Neural progenitor cell (in vitro differentiated cells): Measurements from ENCODE around the gene GNAT1. TPM values are rescaled to one million over a fixed set of nuclear protein-coding genes. Genes with fewer than 3 reads are reported as not detected.

Source experiments
- DNase-seq: peaks from one replicate; pipeline ENCODE4 v3.0.0-alpha.2; 2016; ENCODE audit warnings: low spot score
- H2AFZ ChIP-seq: fragments of 200-600 bp; sonication (generic); replicated peaks from 2 replicates; pipeline ENCODE4 v1.6.1; 2016; ENCODE audit warnings: antibody characterized with exemption
- H3F3A ChIP-seq: fragments of 200-600 bp; sonication (generic); 2 replicates; pipeline ENCODE4 v1.6.1; 2016; ENCODE audit warnings: antibody characterized with exemption, low read depth
- H3K27ac ChIP-seq: fragments of 200-600 bp; sonication (generic); 2 replicates; pipeline ENCODE4 v1.5.1; 2016; ENCODE audit warnings: mild to moderate bottlenecking
- H3K27me3 ChIP-seq: fragments of 200-600 bp; sonication (generic); 2 replicates; pipeline ENCODE4 v1.6.1; 2016; ENCODE audit warnings: mild to moderate bottlenecking, moderate library complexity
- H3K36me3 ChIP-seq: fragments of 200-600 bp; sonication (generic); 2 replicates; pipeline ENCODE4 v1.5.1; 2016
- H3K4me1 ChIP-seq: fragments of 200-600 bp; sonication (generic); 2 replicates; pipeline ENCODE4 v1.6.1; 2016; ENCODE audit warnings: mixed run types
- H3K4me2 ChIP-seq: fragments of 200-600 bp; sonication (generic); 2 replicates; pipeline ENCODE4 v1.6.1; 2016
- H3K4me3 ChIP-seq: fragments of 200-600 bp; sonication (generic); 2 replicates; pipeline ENCODE4 v1.5.1; 2016
- H3K79me2 ChIP-seq: fragments of 200-600 bp; sonication (generic); 2 replicates; pipeline ENCODE4 v1.6.1; 2016; ENCODE audit warnings: low read depth
- H3K9ac ChIP-seq: fragments of 200-600 bp; sonication (generic); 2 replicates; pipeline ENCODE4 v1.6.1; 2016
- H3K9me3 ChIP-seq: fragments of 200-600 bp; sonication (generic); 2 replicates; pipeline ENCODE4 v1.5.1; 2016; ENCODE audit warnings: low read depth
- H4K20me1 ChIP-seq: fragments of 200-600 bp; sonication (generic); 2 replicates; pipeline ENCODE4 v1.6.1; 2016; ENCODE audit warnings: low read depth
- H3K27ac Mint-ChIP-seq: 3 replicates; pipeline ENCODE4 v1.8.0; 2021; ENCODE audit warnings: mixed read lengths
- H3K27me3 Mint-ChIP-seq: 2 replicates; pipeline ENCODE4 v1.8.0; 2022; ENCODE audit warnings: low read depth, mild to moderate bottlenecking, inconsistent platforms, moderate library complexity, mixed read lengths; ENCODE audit not compliant: insufficient read depth
- H3K36me3 Mint-ChIP-seq: 3 replicates; pipeline ENCODE4 v1.8.0; 2021; ENCODE audit warnings: mixed read lengths
- H3K4me1 Mint-ChIP-seq: 3 replicates; pipeline ENCODE4 v1.8.0; 2021; ENCODE audit warnings: mixed read lengths
- H3K4me3 Mint-ChIP-seq: 3 replicates; pipeline ENCODE4 v1.8.0; 2021; ENCODE audit warnings: mild to moderate bottlenecking, moderate library complexity, mixed read lengths
- H3K9me3 Mint-ChIP-seq: 3 replicates; pipeline ENCODE4 v1.8.0; 2020; ENCODE audit warnings: mixed read lengths
- EZH2 ChIP-seq: fragments of 200-600 bp; sonication (generic); IDR thresholded peaks from 2 replicates; pipeline ENCODE4 v1.6.1; 2017; ENCODE audit warnings: antibody characterized with exemption, mild to moderate bottlenecking, moderate library complexity
- EZH2phosphoT487 ChIP-seq: fragments of 200-600 bp; sonication (generic); IDR thresholded peaks from 2 replicates; pipeline ENCODE4 v1.6.1; 2017; ENCODE audit warnings: antibody characterized with exemption
- total RNA-seq: library from RNA; depleted of rRNA; stranded (reverse); fragments of >200 nt; gene quantifications from 2 replicates; pipeline ENCODE4 v1.2.3, GENCODE V29; 2015; ENCODE audit warnings: low replicate concordance
- TF ChIP-seq, protein P1 (sequence below): fragments of 200-600 bp; sonication (generic); IDR thresholded peaks from 2 replicates; pipeline ENCODE4 v1.5.1; 2017; ENCODE audit warnings: antibody characterized with exemption, mild to moderate bottlenecking

Gene GNAT1
- total RNA-seq, 1 donor from 2014 or later = not detected

DNA sequence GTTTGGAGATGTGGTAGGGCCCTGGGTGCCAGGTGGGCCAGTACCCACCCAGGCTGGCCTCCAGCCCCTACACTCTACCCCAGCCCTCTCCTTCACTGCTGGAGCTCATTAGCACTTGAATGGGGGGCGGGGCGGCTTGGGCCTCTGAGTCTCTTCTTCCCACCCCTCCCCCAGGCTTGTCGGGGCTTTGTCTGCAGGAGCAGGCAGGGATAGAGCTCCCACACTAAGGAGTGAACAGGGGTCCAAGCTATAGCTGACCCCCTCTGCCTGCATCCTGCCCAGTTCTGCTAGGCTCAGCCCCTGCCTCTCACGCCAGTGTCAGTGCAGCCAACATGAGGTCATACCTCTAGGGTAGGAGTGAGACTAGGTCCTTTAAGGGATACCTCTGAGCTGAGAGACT lies 49.8 kb downstream of the GNAT1 start:
- peaks cover 80% of the 10 kb centered on the region for H4K20me1 ChIP-seq
- H3K4me1 ChIP-seq = peaks cover 68% of the 10 kb centered on the region
- H3K9me3 Mint-ChIP-seq = no peaks in the 10 kb centered on the region
- H3K27ac Mint-ChIP-seq = peak overlapping the region; percentile 100
- H3K4me3 Mint-ChIP-seq = peak overlapping the region; percentile 83
- H3F3A ChIP-seq = peaks cover 57% of the 10 kb centered on the region
- H3K9ac ChIP-seq = peak overlapping the region; percentile 61
- DNase-seq = peak; percentile 97
- H3K27me3 ChIP-seq = no peaks in the 10 kb centered on the region
- H3K9me3 ChIP-seq = no peaks in the 10 kb centered on the region
- H3K4me2 ChIP-seq = peak overlapping the region; percentile 83
- H3K36me3 ChIP-seq = no peaks in the 10 kb centered on the region
- H2AFZ ChIP-seq = no peak overlapping the region
- H3K36me3 Mint-ChIP-seq = peaks cover 10% of the 10 kb centered on the region
- peaks cover 77% of the 10 kb centered on the region for H3K4me1 Mint-ChIP-seq
- no peak for TF ChIP-seq EZH2
- no peak for TF ChIP-seq EZH2phosphoT487
- TF ChIP-seq, protein P1, sequence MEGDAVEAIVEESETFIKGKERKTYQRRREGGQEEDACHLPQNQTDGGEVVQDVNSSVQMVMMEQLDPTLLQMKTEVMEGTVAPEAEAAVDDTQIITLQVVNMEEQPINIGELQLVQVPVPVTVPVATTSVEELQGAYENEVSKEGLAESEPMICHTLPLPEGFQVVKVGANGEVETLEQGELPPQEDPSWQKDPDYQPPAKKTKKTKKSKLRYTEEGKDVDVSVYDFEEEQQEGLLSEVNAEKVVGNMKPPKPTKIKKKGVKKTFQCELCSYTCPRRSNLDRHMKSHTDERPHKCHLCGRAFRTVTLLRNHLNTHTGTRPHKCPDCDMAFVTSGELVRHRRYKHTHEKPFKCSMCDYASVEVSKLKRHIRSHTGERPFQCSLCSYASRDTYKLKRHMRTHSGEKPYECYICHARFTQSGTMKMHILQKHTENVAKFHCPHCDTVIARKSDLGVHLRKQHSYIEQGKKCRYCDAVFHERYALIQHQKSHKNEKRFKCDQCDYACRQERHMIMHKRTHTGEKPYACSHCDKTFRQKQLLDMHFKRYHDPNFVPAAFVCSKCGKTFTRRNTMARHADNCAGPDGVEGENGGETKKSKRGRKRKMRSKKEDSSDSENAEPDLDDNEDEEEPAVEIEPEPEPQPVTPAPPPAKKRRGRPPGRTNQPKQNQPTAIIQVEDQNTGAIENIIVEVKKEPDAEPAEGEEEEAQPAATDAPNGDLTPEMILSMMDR = no peak
- peak overlapping the region; percentile 99 for H3K27ac ChIP-seq
- peak overlapping the region; percentile 41 for H3K4me3 ChIP-seq
- H3K79me2 ChIP-seq = peaks cover 100% of the 10 kb centered on the region
- H3K27me3 Mint-ChIP-seq = peaks cover 18% of the 10 kb centered on the region

DNA sequence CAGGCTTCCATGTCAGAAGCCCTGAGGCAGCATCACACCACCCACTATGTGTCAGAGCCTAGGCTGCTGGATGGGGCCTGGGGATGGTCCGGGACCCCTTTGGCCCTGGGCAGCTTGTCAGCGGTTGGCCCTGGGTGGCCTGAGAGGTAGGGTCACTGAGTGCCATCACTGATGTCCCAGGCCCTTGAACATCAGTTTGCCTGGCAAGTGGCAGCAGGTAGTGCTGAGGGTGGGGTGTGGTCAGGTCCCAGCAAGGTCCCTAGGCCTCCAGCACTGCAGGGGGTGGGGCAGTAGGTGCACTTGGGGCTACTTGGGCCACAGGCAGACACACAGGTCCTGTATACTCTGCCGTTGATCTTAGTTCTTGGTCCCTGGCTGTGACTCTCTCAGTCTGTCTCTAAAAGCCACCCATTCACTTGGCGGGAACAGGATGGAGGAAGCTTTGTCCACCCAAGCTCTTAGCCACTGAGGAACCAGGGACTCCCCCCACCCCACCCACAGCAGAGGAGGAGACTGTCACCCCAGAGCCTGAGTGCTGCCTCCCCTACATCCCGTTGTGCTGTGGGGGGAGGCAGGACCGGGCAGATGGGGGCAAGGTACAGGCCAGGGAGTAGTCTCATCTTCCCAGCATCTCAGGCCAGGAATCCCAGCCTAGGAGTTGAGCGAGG lies 50.4 kb downstream of the GNAT1 start:
- no peak overlapping the region for H2AFZ ChIP-seq
- no peaks in the 10 kb centered on the region for H3K9me3 Mint-ChIP-seq
- TF ChIP-seq EZH2phosphoT487 (no peak), EZH2 (no peak)
- TF ChIP-seq, protein P1 = no peak
- H4K20me1 ChIP-seq = peaks cover 79% of the 10 kb centered on the region
- H3K9me3 ChIP-seq = no peaks in the 10 kb centered on the region
- no peaks in the 10 kb centered on the region for H3K27me3 ChIP-seq
- peak overlapping the region; percentile 41 for H3K4me3 ChIP-seq
- peak overlapping the region; percentile 99 for H3K27ac ChIP-seq
- H3K36me3 Mint-ChIP-seq = peaks cover 10% of the 10 kb centered on the region
- H3K9ac ChIP-seq = peak overlapping the region; percentile 61
- peaks cover 14% of the 10 kb centered on the region for H3K27me3 Mint-ChIP-seq
- peak overlapping the region; percentile 100 for H3K27ac Mint-ChIP-seq
- H3K4me3 Mint-ChIP-seq = peak overlapping the region; percentile 83
- no peak for DNase-seq
- H3K36me3 ChIP-seq = no peaks in the 10 kb centered on the region
- peaks cover 63% of the 10 kb centered on the region for H3F3A ChIP-seq
- peaks cover 100% of the 10 kb centered on the region for H3K79me2 ChIP-seq
- peak overlapping the region; percentile 83 for H3K4me2 ChIP-seq
- peaks cover 84% of the 10 kb centered on the region for H3K4me1 Mint-ChIP-seq
- H3K4me1 ChIP-seq = peaks cover 74% of the 10 kb centered on the region

DNA sequence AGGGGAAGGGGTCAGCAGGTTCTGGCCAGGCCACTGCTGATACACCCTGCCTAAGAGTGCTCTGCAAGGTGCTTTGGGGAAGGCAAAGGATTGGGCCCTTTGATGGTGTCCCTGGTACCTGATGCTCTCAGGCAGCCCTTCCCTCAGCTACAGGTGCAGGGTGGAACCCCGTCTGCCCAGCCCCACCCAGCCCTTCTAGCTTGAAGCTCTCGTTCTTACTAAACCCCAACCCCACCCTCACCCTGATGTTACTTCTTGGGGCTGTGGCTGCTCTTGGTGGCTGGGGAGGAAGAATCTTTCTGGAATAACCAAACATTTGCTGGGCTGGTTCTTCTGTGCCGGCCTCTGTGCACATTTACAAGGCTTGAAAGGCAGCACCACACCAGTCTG lies 51.0 kb downstream of the GNAT1 start:
- Histone ChIP-seq H3K4me3 (no peak overlapping the region), H3K4me1 (peaks cover 77% of the 10 kb centered on the region), H3K27ac (peak overlapping the region; percentile 99), H3K9ac (peak overlapping the region; percentile 61), H3K36me3 (no peaks in the 10 kb centered on the region), H2AFZ (no peak overlapping the region), H3K27me3 (no peaks in the 10 kb centered on the region), H3K79me2 (peaks cover 100% of the 10 kb centered on the region), H4K20me1 (peaks cover 79% of the 10 kb centered on the region), H3K4me2 (peak overlapping the region; percentile 83), H3F3A (peaks cover 64% of the 10 kb centered on the region), H3K9me3 (no peaks in the 10 kb centered on the region)
- TF ChIP-seq EZH2phosphoT487 = no peak
- TF ChIP-seq, protein P1 = no peak
- TF ChIP-seq EZH2 = no peak
- H3K27ac Mint-ChIP-seq = peak overlapping the region; percentile 98
- H3K4me3 Mint-ChIP-seq = peak overlapping the region; percentile 73
- peaks cover 15% of the 10 kb centered on the region for H3K27me3 Mint-ChIP-seq
- no peak for DNase-seq
- peaks cover 10% of the 10 kb centered on the region for H3K36me3 Mint-ChIP-seq
- peaks cover 85% of the 10 kb centered on the region for H3K4me1 Mint-ChIP-seq
- H3K9me3 Mint-ChIP-seq = no peaks in the 10 kb centered on the region
